Breast epithelium (tissue), 4 donors: ENCODE results near the gene PDE4D. TPM values are rescaled to one million over a fixed set of nuclear protein-coding genes. Genes with fewer than 3 reads are reported as not detected.

Experiments used
- DNase-seq, 2 donors: peaks; one replicate each; pipeline ENCODE4 v3.0.0-alpha.2; 2019; ENCODE audit warnings: low spot score in 2 of 2
- H3K27ac ChIP-seq, 2 donors: fragments of 200-600 bp; sonication (generic) in 1 of 2; one replicate each; pipeline ENCODE4 v1.5.1; 2016 to 2019; ENCODE audit warnings: mild to moderate bottlenecking in 1 of 2
- H3K27me3 ChIP-seq, 2 donors: fragments of 200-600 bp; sonication (generic) in 1 of 2; one replicate each; pipeline versions ENCODE4 v1.5.1 to v1.6.0; 2017 to 2019; ENCODE audit warnings: control low read depth in 1 of 2, mild to moderate bottlenecking in 1 of 2
- H3K36me3 ChIP-seq: fragments of 200-600 bp; one replicate; pipeline ENCODE4 v1.5.1; 2019
- H3K4me1 ChIP-seq, 2 donors: fragments of 200-600 bp; sonication (generic); one replicate each; pipeline ENCODE4 v1.5.1; 2016 to 2019; ENCODE audit warnings: control low read depth in 1 of 2
- H3K4me3 ChIP-seq, 3 donors: fragments of 200-600 bp; sonication (generic); 1 replicate in 2 of 3; 2 replicates in 1 of 3; pipeline ENCODE4 v1.5.1; 2016 to 2019; ENCODE audit warnings: mild to moderate bottlenecking in 3 of 3, moderate library complexity in 2 of 3
- H3K9me3 ChIP-seq, 2 donors: fragments of 200-600 bp; sonication (generic) in 1 of 2; one replicate each; pipeline ENCODE4 v1.5.1; 2016 to 2019; ENCODE audit warnings: control low read depth in 1 of 2
- CTCF ChIP-seq, 3 donors: fragments of 450-650 bp; IDR thresholded peaks; one replicate each; pipeline ENCODE4 v1.5.1; 2016 to 2017; ENCODE audit warnings: antibody characterized with exemption in 3 of 3, mild to moderate bottlenecking in 3 of 3, moderate library complexity in 3 of 3
- POLR2A ChIP-seq: fragments of 450-650 bp; IDR thresholded peaks from one replicate; pipeline ENCODE4 v1.6.1; 2016; ENCODE audit warnings: antibody characterized with exemption, mild to moderate bottlenecking, moderate library complexity
- POLR2AphosphoS5 ChIP-seq, 3 donors: sonication (generic); formaldehyde crosslinking; IDR thresholded peaks; one replicate each; pipeline ENCODE4 v1.6.1; 2017; ENCODE audit warnings: antibody characterized with exemption in 3 of 3
- intact Hi-C: fragments of 100-400 bp; cut with DNase I; formaldehyde crosslinking; loops from one replicate; pipeline ENCODE4 v1.15.1; 2023; ENCODE audit warnings: low total_unique reads
- total RNA-seq, 3 donors: library from RNA; depleted of rRNA; stranded (reverse); fragments of >200 nt; gene quantifications; one replicate each; pipeline ENCODE4 v1.1.0, GENCODE V29; 2016

The PDE4D gene
- total RNA-seq, 3 donors from 2014 or later, result 14.4 to 37.4 (median 28.2) TPM

GRCh38 chr5:59565551-59565950, 328.0 kb downstream of the PDE4D start:
- DNase-seq, result no peak
- H3K9me3 ChIP-seq, result no peaks in the 10 kb centered on the region
- H3K27ac ChIP-seq, result no peak overlapping the region
- no peak overlapping the region for H3K4me3 ChIP-seq
- no peaks in the 10 kb centered on the region for H3K4me1 ChIP-seq
- H3K36me3 ChIP-seq, result no peaks in the 10 kb centered on the region
- intact Hi-C loops, result no loop called here
- no peaks in the 10 kb centered on the region for H3K27me3 ChIP-seq
- no peak for TF ChIP-seq POLR2AphosphoS5 (IDR thresholded peaks at IDR 0.05)
- no peak for TF ChIP-seq POLR2A
- no peak for TF ChIP-seq CTCF (IDR thresholded peaks at IDR 0.05)

- Histone ChIP-seq H3K27me3 (no peaks in the 10 kb centered on the region), H3K4me3 (no peak overlapping the region), H3K36me3 (no peaks in the 10 kb centered on the region), H3K27ac (no peak overlapping the region), H3K4me1 (no peaks in the 10 kb centered on the region), H3K9me3 (no peaks in the 10 kb centered on the region)
- no peak for DNase-seq
- intact Hi-C loops, result no loop called here
- TF ChIP-seq POLR2AphosphoS5 (IDR thresholded peaks at IDR 0.05) (no peak), CTCF (IDR thresholded peaks at IDR 0.05) (no peak), POLR2A (no peak)
These were observed 328.6 kb downstream of the PDE4D start for GRCh38 chr5:59564895-59565294.

- TF ChIP-seq POLR2AphosphoS5 (IDR thresholded peaks at IDR 0.05) (peak in 1 of 3 donors; percentile 29), POLR2A (no peak)
- intact Hi-C loops, result no loop called here
- Histone ChIP-seq H3K4me1 (no peaks in the 10 kb centered on the region), H3K4me3 (no peak overlapping the region), H3K27me3 (no peaks in the 10 kb centered on the region), H3K9me3 (no peaks in the 10 kb centered on the region), H3K27ac (no peak overlapping the region), H3K36me3 (no peaks in the 10 kb centered on the region)
- DNase-seq, result peak in 1 of 2 donors; percentile 62
These were observed 330.7 kb downstream of the PDE4D start for GRCh38 chr5:59562756-59563389.

- Histone ChIP-seq H3K4me3 (no peak overlapping the region), H3K27ac (peak overlapping the region; percentile 20 to 37), H3K4me1 (no peaks in the 10 kb centered on the region), H3K36me3 (no peaks in the 10 kb centered on the region), H3K27me3 (no peaks in the 10 kb centered on the region), H3K9me3 (no peaks in the 10 kb centered on the region)
- DNase-seq, result no peak
- intact Hi-C loops, result no loop called here
- no peak for TF ChIP-seq POLR2AphosphoS5 (IDR thresholded peaks at IDR 0.05)
- TF ChIP-seq POLR2A, result no peak
- TF ChIP-seq CTCF (IDR thresholded peaks at IDR 0.05), result no peak
These were observed 333.0 kb downstream of the PDE4D start for GRCh38 chr5:59560553-59560952.

GRCh38 chr5:59559847-59560246, 333.7 kb downstream of the PDE4D start:
- intact Hi-C loops, result no loop called here
- H3K4me1 ChIP-seq, result no peaks in the 10 kb centered on the region
- no peaks in the 10 kb centered on the region for H3K36me3 ChIP-seq
- no peaks in the 10 kb centered on the region for H3K27me3 ChIP-seq
- H3K9me3 ChIP-seq, result no peaks in the 10 kb centered on the region
- no peak for DNase-seq
- no peak overlapping the region for H3K27ac ChIP-seq
- no peak overlapping the region for H3K4me3 ChIP-seq
- no peak for TF ChIP-seq CTCF (IDR thresholded peaks at IDR 0.05)

- H3K27ac ChIP-seq, result no peak overlapping the region
- H3K27me3 ChIP-seq, result no peaks in the 10 kb centered on the region
- H3K9me3 ChIP-seq, result no peaks in the 10 kb centered on the region
- no peaks in the 10 kb centered on the region for H3K4me1 ChIP-seq
- no peaks in the 10 kb centered on the region for H3K36me3 ChIP-seq
- TF ChIP-seq CTCF (IDR thresholded peaks at IDR 0.05) (no peak), POLR2A (no peak), POLR2AphosphoS5 (IDR thresholded peaks at IDR 0.05) (no peak)
- intact Hi-C loops, result no loop called here
- no peak overlapping the region for H3K4me3 ChIP-seq
- DNase-seq, result no peak
These were observed 334.2 kb downstream of the PDE4D start for GRCh38 chr5:59559323-59559722.
